Measurements from ENCODE around the gene MRM2.

DNA sequence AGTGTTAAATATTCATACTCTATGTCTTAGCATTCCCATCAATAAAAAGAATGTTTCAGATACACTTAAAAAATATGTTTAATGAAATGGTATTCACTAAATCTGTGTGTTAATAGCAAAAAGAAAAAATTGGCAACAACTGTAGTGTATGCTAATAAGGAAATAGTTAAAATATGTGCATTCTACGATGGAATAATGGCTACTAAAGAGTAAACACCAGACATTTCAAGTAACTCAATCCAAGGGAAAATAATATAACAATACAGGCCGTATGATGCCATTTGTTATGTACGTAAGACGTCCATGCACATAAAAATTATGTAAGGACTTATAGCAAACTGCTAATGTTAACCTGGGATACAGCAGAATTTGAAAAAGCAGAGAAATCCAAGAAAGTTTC lies 55.8 kb downstream of the MRM2 start:
- TF ChIP-seq, protein P1, sequence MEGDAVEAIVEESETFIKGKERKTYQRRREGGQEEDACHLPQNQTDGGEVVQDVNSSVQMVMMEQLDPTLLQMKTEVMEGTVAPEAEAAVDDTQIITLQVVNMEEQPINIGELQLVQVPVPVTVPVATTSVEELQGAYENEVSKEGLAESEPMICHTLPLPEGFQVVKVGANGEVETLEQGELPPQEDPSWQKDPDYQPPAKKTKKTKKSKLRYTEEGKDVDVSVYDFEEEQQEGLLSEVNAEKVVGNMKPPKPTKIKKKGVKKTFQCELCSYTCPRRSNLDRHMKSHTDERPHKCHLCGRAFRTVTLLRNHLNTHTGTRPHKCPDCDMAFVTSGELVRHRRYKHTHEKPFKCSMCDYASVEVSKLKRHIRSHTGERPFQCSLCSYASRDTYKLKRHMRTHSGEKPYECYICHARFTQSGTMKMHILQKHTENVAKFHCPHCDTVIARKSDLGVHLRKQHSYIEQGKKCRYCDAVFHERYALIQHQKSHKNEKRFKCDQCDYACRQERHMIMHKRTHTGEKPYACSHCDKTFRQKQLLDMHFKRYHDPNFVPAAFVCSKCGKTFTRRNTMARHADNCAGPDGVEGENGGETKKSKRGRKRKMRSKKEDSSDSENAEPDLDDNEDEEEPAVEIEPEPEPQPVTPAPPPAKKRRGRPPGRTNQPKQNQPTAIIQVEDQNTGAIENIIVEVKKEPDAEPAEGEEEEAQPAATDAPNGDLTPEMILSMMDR (IDR thresholded peaks at IDR 0.05), result no peak
- no peak for TF ChIP-seq POLR2A (IDR thresholded peaks at IDR 0.05)

Measured in tibial nerve (tissue), 3 donors.